GM18873 (cell line): ENCODE measurements around the gene PTH2.

Source experiments
- ATAC-seq: cut with Tn5 transposase; IDR thresholded peaks from one replicate; pipeline ENCODE4 v1.9.1; 2021; ENCODE audit warnings: mild to moderate bottlenecking, moderate library complexity, moderate number of reproducible peaks; ENCODE audit not compliant: unreplicated experiment, low FRiP score

Gene PTH2

GRCh38 chr19:49415102-49415809, 8.0 kb downstream of the PTH2 start:
- ATAC-seq: no peak

- no peak for ATAC-seq
Measured at GRCh38 chr19:49414256-49414655, 9.0 kb downstream of the PTH2 start.

- ATAC-seq: no peak
Measured at GRCh38 chr19:49413348-49413747, 9.9 kb downstream of the PTH2 start.

- no peak for ATAC-seq
Measured at GRCh38 chr19:49411681-49412326, 11.4 kb downstream of the PTH2 start.

GRCh38 chr19:49409441-49410029, 13.7 kb downstream of the PTH2 start:
- ATAC-seq: no peak

- no peak for ATAC-seq
Measured at GRCh38 chr19:49408816-49409440, 14.3 kb downstream of the PTH2 start.

- ATAC-seq: no peak
Measured at GRCh38 chr19:49407482-49408015, 15.7 kb downstream of the PTH2 start.

GRCh38 chr19:49407079-49407478, 16.2 kb downstream of the PTH2 start:
- no peak for ATAC-seq

GRCh38 chr19:49403404-49404187, 19.6 kb downstream of the PTH2 start:
- no peak for ATAC-seq

- ATAC-seq: no peak
Measured at GRCh38 chr19:49400029-49400428, 23.2 kb downstream of the PTH2 start.

- no peak for ATAC-seq
Measured at GRCh38 chr19:49398931-49399330, 24.3 kb downstream of the PTH2 start.

- no peak for ATAC-seq
Measured at GRCh38 chr19:49398001-49398615, 25.1 kb downstream of the PTH2 start.

GRCh38 chr19:49396738-49397505, 26.3 kb downstream of the PTH2 start:
- ATAC-seq: no peak

- no peak for ATAC-seq
Measured at GRCh38 chr19:49395581-49396407, 27.4 kb downstream of the PTH2 start.

- no peak for ATAC-seq
Measured at GRCh38 chr19:49393881-49394280, 29.4 kb downstream of the PTH2 start.

GRCh38 chr19:49391581-49392399, 31.5 kb downstream of the PTH2 start:
- peak; percentile 53 for ATAC-seq

- no peak for ATAC-seq
Measured at GRCh38 chr19:49390929-49391359, 32.3 kb downstream of the PTH2 start.
